Endothelial cell of umbilical vein (primary cell): Measurements from ENCODE around the gene APC2. TPM values are rescaled to one million over a fixed set of nuclear protein-coding genes. Genes with fewer than 3 reads are reported as not detected.

Experiments used
- BruUV-seq: library from RNA; stranded (reverse); fragments of 400-500 nt; replicated peaks from 2 replicates; lab custom pipeline; 2021; lab: Mats Ljungman, UMichigan
- CTCF ChIA-PET: fragments of 300-600, 350-600 bp; sonication (Branson Sonifier 250); formaldehyde crosslinking; loops from one replicate; lab custom pipeline; 2021; ENCODE audit warnings: antibody characterized with exemption, inconsistent platforms; lab: Charles Lee
- POLR2A ChIA-PET: fragments of 300-600, 350-600 bp; sonication (Branson Sonifier 250); formaldehyde crosslinking; loops from one replicate; lab custom pipeline; 2021; ENCODE audit warnings: antibody characterized with exemption, inconsistent platforms; lab: Charles Lee
- DNase-seq: peaks from one replicate; pipeline ENCODE4 v3.0.0-alpha.2; 2011; ENCODE audit warnings: low read depth, low spot score
- FAIRE-seq: peaks from 2 replicates; lab custom pipeline; 2011; peaks lifted over from hg19 to GRCh38; lab: Jason Lieb, UNC
- H2AFZ ChIP-seq: 2 replicates; pipeline ENCODE4 v1.6.0; 2012; ENCODE audit warnings: low read depth, low read length, control low read depth, inconsistent platforms
- H3K27ac ChIP-seq: 2 replicates; pipeline ENCODE4 v1.5.1; 2011; ENCODE audit warnings: low read depth, mild to moderate bottlenecking, control low read depth, low read length, moderate library complexity; ENCODE audit not compliant: insufficient read depth
- H3K27me3 ChIP-seq, 2 experiments: 2 replicates each; pipeline versions ENCODE4 v1.6.0 to v1.6.1; 2011; ENCODE audit warnings: low read length in 2 of 2, mixed read lengths in 1 of 2; ENCODE audit not compliant: control insufficient read depth in 2 of 2, insufficient read depth in 2 of 2
- H3K36me3 ChIP-seq, 2 experiments: 2 replicates in 1 of 2; 3 replicates in 1 of 2; pipeline ENCODE4 v1.5.1; 2011; ENCODE audit warnings: low read length in 2 of 2, mild to moderate bottlenecking in 1 of 2, moderate library complexity in 1 of 2; ENCODE audit not compliant: control insufficient read depth in 2 of 2, insufficient read depth in 2 of 2; ENCODE audit errors: extremely low read depth in 1 of 2
- H3K4me1 ChIP-seq: 3 replicates; pipeline ENCODE4 v1.5.1; 2011; ENCODE audit warnings: mild to moderate bottlenecking, low read length; ENCODE audit not compliant: control insufficient read depth, insufficient read depth; ENCODE audit errors: extremely low read depth
- H3K4me2 ChIP-seq: 2 replicates; pipeline ENCODE4 v1.6.1; 2011; ENCODE audit warnings: low read length, control low read depth, mixed read lengths; ENCODE audit not compliant: insufficient read depth
- H3K4me3 ChIP-seq, 3 experiments: fragments of 200-600 bp in 1 of 3; sonication (generic), shearing (Covaris generic) in 1 of 3; replicated peaks in 1 of 3; 2 replicates each; pipeline ENCODE4 v1.5.1; 2011 to 2016; ENCODE audit warnings: control low read depth in 3 of 3, low read length in 3 of 3, mild to moderate bottlenecking in 2 of 3, inconsistent platforms in 1 of 3, low read depth in 1 of 3, moderate library complexity in 1 of 3; ENCODE audit not compliant: insufficient read depth in 1 of 3
- H3K79me2 ChIP-seq: 2 replicates; pipeline ENCODE4 v1.6.0; 2012; ENCODE audit warnings: low read length, inconsistent platforms; ENCODE audit not compliant: control insufficient read depth, insufficient read depth
- H3K9ac ChIP-seq: replicated peaks from 2 replicates; pipeline ENCODE3; 2011; ENCODE audit warnings: low read length, control low read depth; ENCODE audit not compliant: insufficient read depth; ENCODE audit errors: extremely low read depth
- H3K9me1 ChIP-seq: replicated peaks from 3 replicates; pipeline ENCODE4 v1.6.0; 2011; ENCODE audit warnings: mild to moderate bottlenecking, low read length; ENCODE audit not compliant: control insufficient read depth, insufficient read depth; ENCODE audit errors: extremely low read depth
- H3K9me3 ChIP-seq: replicated peaks from 2 replicates; pipeline ENCODE4 v1.5.1; 2012; ENCODE audit warnings: low read length, inconsistent platforms; ENCODE audit not compliant: control insufficient read depth, insufficient read depth
- H4K20me1 ChIP-seq: replicated peaks from 2 replicates; pipeline ENCODE3; 2011; ENCODE audit warnings: mild to moderate bottlenecking, low read length; ENCODE audit not compliant: control insufficient read depth, insufficient read depth; ENCODE audit errors: extremely low read depth
- CTCF ChIP-seq, 2 donors: IDR thresholded peaks; 1 replicate in 1 of 2; 2 replicates in 1 of 2; pipeline ENCODE4 v1.5.1; 2011; ENCODE audit warnings: low read length in 2 of 2, mild to moderate bottlenecking in 2 of 2, moderate library complexity in 2 of 2, control low read depth in 1 of 2, inconsistent platforms in 1 of 2, low read depth in 1 of 2; ENCODE audit not compliant: insufficient read depth in 1 of 2; ENCODE audit errors: extremely low read depth in 1 of 2
- EZH2 ChIP-seq: IDR thresholded peaks from 2 replicates; pipeline ENCODE4 v1.6.1; 2012; ENCODE audit warnings: borderline replicate concordance, low read depth, mild to moderate bottlenecking, moderate library complexity, low read length, inconsistent platforms; ENCODE audit not compliant: severe bottlenecking
- FOS ChIP-seq: IDR thresholded peaks from 2 replicates; pipeline ENCODE4 v1.6.1; 2011; ENCODE audit warnings: mild to moderate bottlenecking, low read length, moderate library complexity, borderline replicate concordance; ENCODE audit not compliant: insufficient read depth
- GATA2 ChIP-seq: IDR thresholded peaks from 2 replicates; pipeline ENCODE4 v1.7.0; 2011; ENCODE audit warnings: low read depth, mild to moderate bottlenecking, moderate library complexity, mixed read lengths, low read length; ENCODE audit not compliant: insufficient read length, insufficient read depth
- JUN ChIP-seq: IDR thresholded peaks from 2 replicates; pipeline ENCODE4 v1.6.1; 2011; ENCODE audit warnings: borderline replicate concordance, low read depth; ENCODE audit not compliant: insufficient read length, insufficient read depth
- MYC ChIP-seq: IDR thresholded peaks from one replicate; pipeline ENCODE4 v1.6.1; 2011; ENCODE audit warnings: mild to moderate bottlenecking, low read depth, low read length
- POLR2A ChIP-seq: IDR thresholded peaks from 2 replicates; pipeline ENCODE4 v1.6.1; 2012; ENCODE audit warnings: low read depth, mild to moderate bottlenecking, control low read depth, low read length
- dilution Hi-C: fragments of 300-500 bp; cut with MboI; formaldehyde crosslinking; loops from one replicate; pipeline ENCODE4 v1.15.0; 2019; ENCODE audit warnings: low sequenced_read_pairs; ENCODE audit not compliant: extremely low pct_ligation_motif_present
- intact Hi-C: fragments of 100-400 bp; cut with micrococcal nuclease; formaldehyde crosslinking; loops from one replicate; pipeline ENCODE4 v1.10.0; 2022
- polyA plus RNA-seq, 4 experiments: library from polyadenylated mRNA; depleted of rRNA in 3 of 4; stranded (reverse) in 3 of 4; unstranded in 1 of 4; fragments of >200 nt; gene quantifications; 2 replicates each; pipeline versions ENCODE4 v1.2.1 to v1.2.3, GENCODE V29; 2011 to 2012; ENCODE audit warnings: missing spikeins in 1 of 4
- total RNA-seq: library from RNA; stranded (reverse); gene quantifications from 2 replicates; pipeline ENCODE4 v1.2.3, GENCODE V29; 2021
- TF ChIP-seq, protein P1 (sequence below): IDR thresholded peaks from 2 replicates; pipeline ENCODE4 v1.6.1; 2011; ENCODE audit not compliant: insufficient read depth, insufficient read length

APC2 gene
- total and polyA plus RNA-seq, 2 donors (not counting 3 experiments of a cell fraction or from before 2014, with no cell fraction given), result 0.01 to 0.04 TPM

DNA sequence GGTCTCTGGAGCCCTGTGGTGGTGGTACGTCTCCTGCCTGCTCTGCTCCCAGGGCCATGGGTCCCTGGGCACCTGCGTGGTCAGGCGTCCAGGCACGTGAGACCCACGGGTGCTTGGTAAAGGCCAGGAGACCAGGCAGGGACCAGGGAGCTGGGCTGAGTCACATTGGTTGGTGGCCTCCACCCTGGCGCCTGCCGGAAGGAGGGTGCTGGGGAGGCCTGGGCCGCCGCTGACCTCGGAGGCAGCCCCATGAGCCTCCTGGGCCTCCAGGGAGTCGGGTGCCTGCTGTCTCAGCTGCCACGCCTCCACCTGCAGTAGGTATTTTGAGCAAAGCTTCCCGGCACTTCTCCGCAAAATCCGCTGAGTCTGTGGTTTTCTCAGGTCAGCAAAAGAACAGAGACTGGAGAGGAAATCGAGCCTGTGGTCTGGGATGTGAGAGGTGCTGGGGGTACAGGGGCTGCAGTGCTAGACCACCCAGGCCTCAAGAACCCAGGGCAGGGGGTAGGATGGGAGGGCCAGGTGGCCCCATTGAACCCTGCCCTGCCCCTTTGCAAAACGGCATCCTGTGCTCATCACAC lies 70.4 kb downstream of the APC2 start:
- Histone ChIP-seq H4K20me1 (no peaks in the 10 kb centered on the region), H3K4me1 (no peaks in the 10 kb centered on the region), H3K4me2 (no peak overlapping the region), H3K9me1 (no peaks in the 10 kb centered on the region), H3K9ac (no peak overlapping the region), H3K27ac (no peak overlapping the region), H3K79me2 (no peaks in the 10 kb centered on the region), H3K27me3 (peaks cover 9 to 12% of the 10 kb centered on the region in 2 experiments), H2AFZ (no peak overlapping the region), H3K9me3 (no peaks in the 10 kb centered on the region), H3K36me3 (no peaks in the 10 kb centered on the region), H3K4me3 (no peak overlapping the region)
- no peak for DNase-seq
- ChIA-PET POLR2A (no interaction called here), CTCF (no interaction called here)
- no peak for FAIRE-seq
- dilution Hi-C loops (no loop called here), intact Hi-C loops (no loop called here)
- no TSS peak for BruUV-seq
- no peak for TF ChIP-seq EZH2
- no peak for TF ChIP-seq GATA2
- TF ChIP-seq JUN, result no peak
- TF ChIP-seq MYC, result no peak
- no peak for TF ChIP-seq POLR2A
- TF ChIP-seq, protein P1, sequence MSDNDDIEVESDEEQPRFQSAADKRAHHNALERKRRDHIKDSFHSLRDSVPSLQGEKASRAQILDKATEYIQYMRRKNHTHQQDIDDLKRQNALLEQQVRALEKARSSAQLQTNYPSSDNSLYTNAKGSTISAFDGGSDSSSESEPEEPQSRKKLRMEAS, result no peak
- TF ChIP-seq CTCF (IDR thresholded peaks at IDR 0.05; ENCODE audit: extremely low read depth in 1 of 2, insufficient read depth in 1 of 2, low read depth in 1 of 2, low read length in 2 of 2), result no peak
- TF ChIP-seq FOS, result no peak
